CD14-positive monocyte (primary cell): Measurements from ENCODE around the gene CXCL5. TPM values are rescaled to one million over a fixed set of nuclear protein-coding genes. Genes with fewer than 3 reads are reported as not detected.

Experiments
- DNase-seq, 3 donors: peaks; one replicate each; pipeline ENCODE4 v3.0.0-alpha.2; 2011 to 2022
- H2AFZ ChIP-seq: 2 replicates; pipeline ENCODE4 v1.6.0; 2012; ENCODE audit warnings: mild to moderate bottlenecking, low read depth, low read length, inconsistent platforms; ENCODE audit not compliant: insufficient read depth, poor library complexity, severe bottlenecking
- H3K27ac ChIP-seq, 2 donors: 1 replicate in 1 of 2; 2 replicates in 1 of 2; pipeline ENCODE4 v1.5.1; 2012 to 2013; ENCODE audit warnings: low read length in 2 of 2, control low read depth in 1 of 2, inconsistent platforms in 1 of 2, low read depth in 1 of 2, mild to moderate bottlenecking in 1 of 2
- H3K27me3 ChIP-seq, 2 donors: one replicate each; pipeline versions ENCODE4 v1.6.0 to v1.6.1; 2011 to 2013; ENCODE audit warnings: low read length in 2 of 2; ENCODE audit not compliant: control insufficient read depth in 2 of 2, insufficient read depth in 2 of 2
- H3K36me3 ChIP-seq, 2 donors: replicated peaks in 1 of 2; 1 replicate in 1 of 2; 2 replicates in 1 of 2; pipeline versions ENCODE4 v1.5.1 to v1.6.1; 2012 to 2013; ENCODE audit warnings: low read length in 2 of 2, control low read depth in 1 of 2, inconsistent platforms in 1 of 2, mild to moderate bottlenecking in 1 of 2; ENCODE audit not compliant: insufficient read depth in 2 of 2, control insufficient read depth in 1 of 2
- H3K4me1 ChIP-seq, 2 donors: 1 replicate in 1 of 2; 2 replicates in 1 of 2; pipeline versions ENCODE4 v1.5.1 to v1.6.1; 2012 to 2013; ENCODE audit warnings: low read length in 2 of 2, control low read depth in 1 of 2, inconsistent platforms in 1 of 2, mild to moderate bottlenecking in 1 of 2, moderate library complexity in 1 of 2; ENCODE audit not compliant: insufficient read depth in 2 of 2, control insufficient read depth in 1 of 2
- H3K4me2 ChIP-seq: replicated peaks from 2 replicates; pipeline ENCODE3; 2012; ENCODE audit warnings: low read length, moderate library complexity, mild to moderate bottlenecking; ENCODE audit not compliant: poor library complexity, severe bottlenecking; ENCODE audit errors: extremely low read depth
- H3K4me3 ChIP-seq, 3 experiments: fragments of 200-600 bp in 1 of 3; sonication (generic) in 1 of 3; replicated peaks in 1 of 3; 1 replicate in 2 of 3; 2 replicates in 1 of 3; pipeline ENCODE4 v1.5.1; 2011 to 2013; ENCODE audit warnings: low read length in 3 of 3, mild to moderate bottlenecking in 3 of 3, control low read depth in 2 of 3, low read depth in 2 of 3, inconsistent platforms in 1 of 3, moderate library complexity in 1 of 3
- H3K79me2 ChIP-seq: 2 replicates; pipeline ENCODE4 v1.6.0; 2012; ENCODE audit warnings: mild to moderate bottlenecking, control low read depth, inconsistent platforms, low read length, moderate library complexity; ENCODE audit not compliant: insufficient read depth
- H3K9ac ChIP-seq: 2 replicates; pipeline ENCODE4 v1.6.0; 2017; ENCODE audit warnings: low read length, mild to moderate bottlenecking; ENCODE audit not compliant: insufficient read depth, poor library complexity, severe bottlenecking
- H3K9me3 ChIP-seq, 2 donors: replicated peaks in 1 of 2; 1 replicate in 1 of 2; 2 replicates in 1 of 2; pipeline versions ENCODE4 v1.5.1 to v1.6.1; 2012 to 2013; ENCODE audit warnings: low read length in 2 of 2, control low read depth in 1 of 2; ENCODE audit not compliant: control insufficient read depth in 1 of 2, insufficient read depth in 1 of 2
- H4K20me1 ChIP-seq: 2 replicates; pipeline ENCODE4 v1.6.0; 2012; ENCODE audit warnings: mild to moderate bottlenecking, low read length, control low read depth, moderate library complexity; ENCODE audit not compliant: insufficient read depth
- H3K27ac Mint-ChIP-seq, 7 donors: one replicate each; pipeline ENCODE4 v1.8.0; 2020; ENCODE audit warnings: mild to moderate bottlenecking in 7 of 7, mixed read lengths in 7 of 7, moderate library complexity in 6 of 7, inconsistent platforms in 2 of 7
- H3K27me3 Mint-ChIP-seq, 3 donors: one replicate each; pipeline ENCODE4 v1.8.0; 2021 to 2022; ENCODE audit warnings: low read depth in 3 of 3, mild to moderate bottlenecking in 3 of 3, mixed read lengths in 3 of 3, moderate library complexity in 3 of 3, inconsistent platforms in 1 of 3
- H3K36me3 Mint-ChIP-seq, 2 donors: one replicate each; pipeline ENCODE4 v1.8.0; 2020; ENCODE audit warnings: mixed read lengths in 2 of 2, inconsistent platforms in 1 of 2, mild to moderate bottlenecking in 1 of 2
- H3K4me1 Mint-ChIP-seq: one replicate; pipeline ENCODE4 v1.8.0; 2020; ENCODE audit warnings: mild to moderate bottlenecking, mixed read lengths
- H3K4me3 Mint-ChIP-seq, 2 donors: one replicate each; pipeline ENCODE4 v1.8.0; 2020; ENCODE audit warnings: mild to moderate bottlenecking in 2 of 2, mixed read lengths in 2 of 2, moderate library complexity in 1 of 2
- H3K9me3 Mint-ChIP-seq, 7 donors: one replicate each; pipeline ENCODE4 v1.8.0; 2020 to 2022; ENCODE audit warnings: mixed read lengths in 7 of 7, mild to moderate bottlenecking in 6 of 7, moderate library complexity in 6 of 7, inconsistent platforms in 2 of 7
- CTCF ChIP-seq: fragments of 200-600 bp; IDR thresholded peaks from one replicate; pipeline ENCODE4 v1.8.0; 2022; ENCODE audit warnings: antibody characterized with exemption, mild to moderate bottlenecking
- WGBS: methylation state at CpG from one replicate; pipeline ENCODE4 v1.1.5; 2013; ENCODE audit warnings: missing lambda C conversion rate; ENCODE audit not compliant: insufficient coverage; 5-methylcytosine and 5-hydroxymethylcytosine counted together
- intact Hi-C, 2 donors: fragments of 100-400 bp; cut with micrococcal nuclease; formaldehyde crosslinking; loops; one replicate each; pipeline versions ENCODE4 v1.15.0 to v1.15.1; 2023
- polyA plus RNA-seq, 3 donors: library from polyadenylated mRNA; depleted of rRNA in 1 of 3; unstranded in 2 of 3; stranded (reverse) in 1 of 3; fragments of 300-500 nt in 2 of 3; fragments of >200 nt in 1 of 3; fragmentation: Illumina TruSeq in 2 of 3; gene quantifications; 1 replicate in 2 of 3; 2 replicates in 1 of 3; pipeline ENCODE4 v1.2.3, GENCODE V29; 2012 to 2021

Gene CXCL5
- polyA plus RNA-seq, 3 donors, result 0.15 TPM; not detected in 2

GRCh38 chr4:74005528-74005927, 7.1 kb upstream of the CXCL5 start:
- no peak overlapping the region for H3K4me2 ChIP-seq
- WGBS, result no CpG with 5 or more reads among the region's 3 CpGs
- Mint-ChIP-seq H3K27me3 (peaks cover 0 to 2% (median 2%) of the 10 kb centered on the region in 3 donors), H3K4me3 (no peak overlapping the region), H3K4me1 (no peaks in the 10 kb centered on the region), H3K27ac (no peak overlapping the region), H3K9me3 (peaks cover 0 to 2% (median 0%) of the 10 kb centered on the region in 7 donors), H3K36me3 (no peaks in the 10 kb centered on the region)
- no peaks in the 10 kb centered on the region for H3K9me3 ChIP-seq
- H4K20me1 ChIP-seq, result no peaks in the 10 kb centered on the region
- no peak overlapping the region for H3K27ac ChIP-seq
- intact Hi-C loops, result no loop called here
- TF ChIP-seq CTCF, result no peak
- no peak for DNase-seq
- no peaks in the 10 kb centered on the region for H3K79me2 ChIP-seq
- H3K27me3 ChIP-seq, result no peaks in the 10 kb centered on the region
- H3K9ac ChIP-seq, result no peak overlapping the region
- H3K4me1 ChIP-seq, result no peaks in the 10 kb centered on the region
- H3K36me3 ChIP-seq, result no peaks in the 10 kb centered on the region
- H2AFZ ChIP-seq, result no peak overlapping the region
- H3K4me3 ChIP-seq, result no peak overlapping the region

- no CpG with 5 or more reads among the region's 4 CpGs for WGBS
- H2AFZ ChIP-seq, result no peak overlapping the region
- H3K36me3 ChIP-seq, result no peaks in the 10 kb centered on the region
- no peak overlapping the region for H3K4me2 ChIP-seq
- no peaks in the 10 kb centered on the region for H3K9me3 ChIP-seq
- H3K9ac ChIP-seq, result no peak overlapping the region
- Mint-ChIP-seq H3K4me1 (no peaks in the 10 kb centered on the region), H3K36me3 (no peaks in the 10 kb centered on the region), H3K27me3 (peaks cover 0 to 5% (median 2%) of the 10 kb centered on the region in 3 donors), H3K9me3 (no peaks in the 10 kb centered on the region), H3K4me3 (no peak overlapping the region), H3K27ac (no peak overlapping the region)
- H3K4me1 ChIP-seq, result no peaks in the 10 kb centered on the region
- H4K20me1 ChIP-seq, result no peaks in the 10 kb centered on the region
- intact Hi-C loops, result no loop called here
- TF ChIP-seq CTCF, result no peak
- H3K27me3 ChIP-seq, result no peaks in the 10 kb centered on the region
- no peaks in the 10 kb centered on the region for H3K79me2 ChIP-seq
- DNase-seq, result no peak
- H3K4me3 ChIP-seq, result no peak overlapping the region
- H3K27ac ChIP-seq, result no peak overlapping the region
Observed at GRCh38 chr4:74004668-74005067, 6.2 kb upstream of the CXCL5 start.
